IPS-NIHi7 (cell line): ENCODE measurements around the gene RNASEH2B.

Experiments
- DNase-seq: peaks from one replicate; pipeline ENCODE4 v3.0.0; 2012; ENCODE audit warnings: mixed read lengths; ENCODE audit errors: extremely low spot score

RNASEH2B gene

GRCh38 chr13:50907781-50908180 is 1.8 kb upstream of the RNASEH2B start:
- no peak for DNase-seq

- no peak for DNase-seq
These were observed 1.2 kb upstream of the RNASEH2B start for GRCh38 chr13:50908371-50908770.

- DNase-seq: peak; percentile 39
These were observed 854 bp downstream of the RNASEH2B start for GRCh38 chr13:50910485-50910805.

- no peak for DNase-seq
These were observed 1.6 kb downstream of the RNASEH2B start for GRCh38 chr13:50911081-50911631.

- peak; percentile 86 for DNase-seq
These were observed 2.6 kb downstream of the RNASEH2B start for GRCh38 chr13:50911937-50912795.

DNA sequence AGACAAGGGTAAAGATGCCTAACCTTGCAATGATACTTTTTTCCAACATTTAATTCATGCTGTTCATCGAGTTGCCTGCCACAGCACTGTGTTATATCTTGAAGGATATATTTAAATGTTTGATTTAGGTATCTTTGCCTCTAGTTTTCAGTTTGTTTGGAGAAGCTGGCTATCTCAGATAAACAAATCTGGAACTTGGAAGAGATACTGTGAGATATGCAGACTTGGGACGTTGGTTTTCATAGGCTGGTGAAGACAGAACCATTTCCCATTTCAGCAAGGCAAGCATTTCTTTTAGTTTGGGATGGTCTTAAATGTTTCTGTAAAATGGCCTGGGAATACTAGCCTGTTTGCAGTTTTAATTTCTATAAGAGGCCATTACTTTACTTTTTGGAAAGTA is 3.3 kb downstream of the RNASEH2B start:
- no peak for DNase-seq

- no peak for DNase-seq
These were observed 4.6 kb downstream of the RNASEH2B start for GRCh38 chr13:50914176-50914700.

GRCh38 chr13:50914848-50915247 is 5.3 kb downstream of the RNASEH2B start:
- no peak for DNase-seq

- no peak for DNase-seq
These were observed 6.0 kb downstream of the RNASEH2B start for GRCh38 chr13:50915565-50915964.

DNA sequence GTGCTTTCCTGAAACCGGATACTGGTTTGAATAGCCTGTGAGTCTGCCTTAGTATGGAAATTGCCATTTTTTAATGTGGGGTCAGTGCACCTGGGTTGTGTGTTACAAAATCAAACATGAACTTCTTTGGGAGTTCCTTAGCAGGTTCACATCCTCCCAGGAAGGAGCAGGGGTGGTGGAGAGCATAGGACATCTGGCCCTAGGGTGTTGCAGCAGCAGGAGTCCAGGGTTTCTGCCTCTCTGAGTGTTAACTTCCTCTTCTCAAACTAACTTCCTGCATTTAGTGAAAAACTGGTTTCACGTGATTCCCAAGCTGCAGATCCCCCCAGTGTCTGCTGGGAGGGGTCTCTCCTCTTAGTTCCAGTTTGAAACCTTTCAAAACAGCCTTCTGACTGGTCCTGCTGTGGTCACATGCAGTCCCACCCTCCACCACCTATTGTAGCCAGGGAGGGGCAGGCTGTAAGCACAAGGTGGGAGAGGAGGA is 7.2 kb downstream of the RNASEH2B start:
- DNase-seq: no peak

DNA sequence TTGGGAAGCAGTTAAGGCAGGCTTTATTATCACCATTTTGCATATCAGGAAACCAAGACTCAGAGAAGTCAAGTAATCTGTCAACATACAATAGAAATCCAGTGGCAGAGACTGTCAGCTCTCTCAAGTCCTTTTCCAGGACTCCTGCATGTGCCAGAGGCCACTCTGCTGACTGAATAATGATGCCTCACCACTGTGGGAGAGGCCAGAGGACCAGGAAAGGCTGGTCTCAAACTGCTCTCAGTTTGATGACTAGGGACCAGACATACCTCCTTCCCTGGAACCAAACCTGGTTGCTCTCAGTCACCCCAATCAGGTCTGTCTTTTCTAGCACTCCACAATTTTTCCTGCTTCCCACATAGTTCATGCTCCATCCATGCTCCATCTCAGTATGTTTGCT is 8.0 kb downstream of the RNASEH2B start:
- DNase-seq: no peak

- DNase-seq: no peak
These were observed 9.0 kb downstream of the RNASEH2B start for GRCh38 chr13:50918567-50918966.

GRCh38 chr13:50919277-50919676 is 9.7 kb downstream of the RNASEH2B start:
- no peak for DNase-seq

DNA sequence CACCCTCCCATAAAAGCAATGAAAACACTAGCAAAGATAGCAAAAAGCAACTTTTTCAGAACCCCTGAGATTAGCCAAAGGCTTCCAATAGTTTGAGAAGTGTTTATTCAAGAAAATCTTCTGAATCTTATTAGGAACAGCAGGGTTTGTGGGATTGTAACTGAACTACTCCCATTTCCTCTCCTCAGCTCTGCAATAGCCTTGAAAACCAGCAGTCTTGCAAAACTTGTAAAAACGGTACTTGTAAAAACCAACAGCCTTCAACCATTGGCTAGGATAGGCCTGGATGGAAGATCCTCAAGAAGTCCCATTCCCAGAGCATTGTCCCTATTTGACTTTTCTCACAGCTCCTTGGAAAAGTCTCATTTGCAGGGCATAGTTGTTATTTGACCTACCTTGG is 12.1 kb downstream of the RNASEH2B start:
- DNase-seq: no peak

DNA sequence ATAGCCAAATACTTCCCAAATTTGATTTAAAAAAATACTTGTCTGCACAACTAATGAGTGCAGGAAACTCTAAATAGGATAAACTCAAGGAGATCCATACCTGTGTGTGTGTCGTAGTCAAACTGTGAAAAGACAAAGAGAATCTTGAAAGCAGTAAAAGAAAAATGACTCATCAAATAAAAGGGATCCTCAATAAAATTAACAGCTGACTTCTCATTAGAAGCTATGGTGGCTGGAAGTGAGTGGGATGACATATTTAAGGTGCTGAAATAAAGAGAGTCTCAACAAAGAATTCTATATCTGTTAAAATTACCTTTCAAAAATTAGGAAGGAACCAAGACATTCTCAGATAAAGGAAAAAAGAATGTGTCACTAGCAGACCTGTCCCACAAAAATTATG is 13.7 kb downstream of the RNASEH2B start:
- no peak for DNase-seq

DNA sequence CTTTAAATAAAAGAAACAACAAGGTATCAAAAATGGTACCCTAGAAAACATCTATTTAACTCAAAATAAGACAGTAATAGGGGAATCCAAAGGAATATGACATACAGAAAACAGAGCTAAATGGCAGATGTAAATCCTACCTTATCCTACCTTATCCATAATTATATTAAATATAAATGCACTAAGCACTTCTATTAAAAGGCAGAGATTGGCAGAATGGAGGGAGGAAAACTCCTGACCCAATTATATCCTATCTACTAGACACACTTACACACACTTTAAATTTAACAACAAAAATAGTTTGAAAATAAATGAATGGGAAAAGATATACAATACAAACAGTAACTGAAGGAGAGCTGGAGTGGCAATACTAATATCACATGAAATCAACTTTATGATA is 14.4 kb downstream of the RNASEH2B start:
- no peak for DNase-seq

DNA sequence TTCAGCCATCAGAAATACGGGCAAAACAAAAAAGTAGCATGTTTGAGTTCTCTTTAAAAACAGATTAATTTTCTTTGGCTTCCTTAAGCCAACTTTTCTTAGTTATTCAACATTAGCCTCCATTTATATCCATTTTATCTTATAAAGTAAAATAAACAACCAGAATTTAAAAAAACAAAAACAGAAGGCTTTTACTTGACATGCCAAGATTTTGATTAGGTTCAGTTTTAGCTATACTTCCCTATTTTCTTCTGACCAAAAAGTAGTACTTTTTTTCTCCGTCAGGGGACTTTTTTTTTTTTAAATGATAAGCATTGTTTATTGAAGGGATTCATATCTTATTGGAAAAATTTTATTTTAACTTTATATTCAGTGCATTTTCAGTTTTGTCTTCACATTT is 18.1 kb downstream of the RNASEH2B start:
- DNase-seq: no peak

DNA sequence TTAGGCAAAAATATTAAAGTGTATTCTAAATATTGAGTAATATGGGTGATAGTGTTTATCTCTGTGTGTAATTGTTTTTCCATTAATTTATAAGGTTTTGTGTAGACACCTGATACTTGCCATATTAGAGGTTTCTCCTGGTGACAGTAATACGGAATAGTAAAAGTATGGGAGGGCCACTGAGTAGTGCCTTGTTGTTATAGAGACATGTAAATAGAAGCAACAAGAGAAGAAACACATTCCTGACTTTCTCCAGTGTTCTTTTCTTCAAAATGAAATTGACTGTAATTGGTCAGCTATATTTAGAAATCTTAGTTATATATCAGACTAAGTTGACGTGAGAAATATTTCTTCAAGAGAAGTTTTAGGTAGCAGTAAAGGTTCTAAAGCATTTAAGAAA is 18.5 kb downstream of the RNASEH2B start:
- no peak for DNase-seq

DNA sequence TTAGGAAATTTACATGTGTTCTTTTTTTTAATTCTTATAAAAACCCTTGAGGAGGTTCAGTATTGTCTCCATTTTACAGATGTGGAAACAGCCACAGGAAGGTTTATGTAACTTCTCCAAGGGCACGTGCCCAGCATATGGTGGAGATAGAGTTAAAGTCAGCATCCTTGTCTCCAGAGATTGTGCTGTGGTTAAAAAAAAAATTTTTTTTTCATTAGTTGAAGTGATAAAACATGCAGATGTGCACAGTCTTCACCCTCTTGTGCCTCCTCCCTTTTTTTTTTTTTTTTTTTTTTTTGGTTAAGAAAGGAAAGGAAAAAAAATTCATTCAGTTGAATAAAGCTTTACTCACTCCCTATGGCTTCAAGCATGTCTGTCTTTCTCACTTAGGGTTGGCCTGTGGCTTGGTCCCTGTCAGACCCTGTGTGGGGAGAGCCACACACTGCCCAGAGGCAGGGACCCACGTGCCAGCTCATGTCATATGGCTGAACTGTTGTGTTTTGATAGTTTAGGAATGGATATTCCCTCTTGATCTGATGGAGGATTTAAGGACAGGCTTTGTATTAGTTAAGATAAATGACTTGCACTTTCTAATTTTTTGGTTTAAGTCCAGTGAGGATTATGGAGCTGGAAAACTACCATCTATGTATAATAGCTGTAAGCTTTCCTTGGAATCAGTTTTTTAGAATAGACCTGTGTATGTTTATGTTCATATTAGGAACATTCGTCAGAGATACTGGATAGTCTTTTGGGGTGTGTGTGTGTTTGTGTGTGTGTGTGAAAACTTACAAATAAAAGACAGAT is 19.3 kb downstream of the RNASEH2B start:
- no peak for DNase-seq

DNA sequence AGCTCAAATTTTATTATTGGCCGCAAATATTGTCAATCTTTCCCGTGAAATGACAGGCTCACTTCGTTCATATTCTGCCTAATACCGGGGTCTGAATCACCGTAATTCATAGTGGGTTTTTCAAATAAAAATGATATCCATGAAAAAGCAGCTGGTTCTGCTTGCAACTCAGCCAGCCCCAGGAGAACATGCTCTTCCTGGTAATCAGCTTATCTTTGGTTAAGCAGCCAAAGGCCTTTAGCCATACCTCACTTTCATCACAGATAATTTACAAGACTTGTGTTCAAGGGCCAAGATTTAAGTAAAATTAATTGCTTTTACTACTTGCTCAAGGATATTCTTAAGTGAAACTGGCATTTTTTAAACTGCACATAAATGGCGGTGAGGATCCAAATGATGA is 22.5 kb downstream of the RNASEH2B start:
- DNase-seq: no peak

- no peak for DNase-seq
These were observed 25.3 kb downstream of the RNASEH2B start for GRCh38 chr13:50934735-50935435.

GRCh38 chr13:50936679-50937078 is 27.1 kb downstream of the RNASEH2B start:
- no peak for DNase-seq
